ENCODE measurements around the gene NUBPL.
A peak's percentile ranks its signal among the peaks of the same experiment; 100 is the strongest.

NUBPL gene

GRCh38 chr14:31825459-31825858 lies 264.3 kb downstream of the NUBPL start:
- no peak overlapping the region for H3K4me2 ChIP-seq

GRCh38 chr14:31827325-31827724 lies 266.1 kb downstream of the NUBPL start:
- no peak overlapping the region for H3K27ac ChIP-seq
- peaks cover 0 to 17% (median 0%) of the 10 kb centered on the region in 10 experiments; a peak in 3 of 20 replicates for H3K4me1 ChIP-seq
- H3K36me3 ChIP-seq, result no peaks in the 10 kb centered on the region
- no peaks in the 10 kb centered on the region for H4K20me1 ChIP-seq
- no peak overlapping the region for H3K4me2 ChIP-seq
- H3K9me3 ChIP-seq (replicated peaks in 1 of 11), result no peaks in the 10 kb centered on the region
- H3K4me3 ChIP-seq, result no peak overlapping the region
- no peak overlapping the region for H3K9ac ChIP-seq
- H3K27me3 ChIP-seq, result no peaks in the 10 kb centered on the region
- TF ChIP-seq Cebpa-rat (IDR thresholded peaks at IDR 0.05), result no peak

More at GRCh38 chr14:31825459-31825858, 264.3 kb downstream of the NUBPL start:
- H3K4me1 ChIP-seq, result peaks cover 0 to 27% (median 0%) of the 10 kb centered on the region in 10 experiments; a peak in 4 of 20 replicates
- H3K9me3 ChIP-seq (replicated peaks in 1 of 11), result no peaks in the 10 kb centered on the region
- no peaks in the 10 kb centered on the region for H3K36me3 ChIP-seq
- no peak for TF ChIP-seq Cebpa-rat (IDR thresholded peaks at IDR 0.05)
- H3K4me3 ChIP-seq, result no peak overlapping the region
- no peaks in the 10 kb centered on the region for H3K27me3 ChIP-seq
- H4K20me1 ChIP-seq, result no peaks in the 10 kb centered on the region
- H3K27ac ChIP-seq, result no peak overlapping the region
- no peak overlapping the region for H3K9ac ChIP-seq

- Histone ChIP-seq H3K9me3 (replicated peaks in 1 of 11) (no peaks in the 10 kb centered on the region), H3K4me3 (no peak overlapping the region), H3K36me3 (no peaks in the 10 kb centered on the region), H3K27me3 (no peaks in the 10 kb centered on the region), H3K4me1 (peaks cover 0 to 17% (median 0%) of the 10 kb centered on the region in 10 experiments; a peak in 3 of 20 replicates), H3K4me2 (no peak overlapping the region), H3K27ac (no peak overlapping the region), H4K20me1 (no peaks in the 10 kb centered on the region), H3K9ac (no peak overlapping the region)
- no peak for TF ChIP-seq Cebpa-rat (IDR thresholded peaks at IDR 0.05)
These were observed 268.0 kb downstream of the NUBPL start for GRCh38 chr14:31828946-31829868.

GRCh38 chr14:31834616-31835015 lies 273.4 kb downstream of the NUBPL start:
- Histone ChIP-seq H3K4me1 (peaks cover 0 to 3% (median 0%) of the 10 kb centered on the region in 10 experiments; a peak in 1 of 20 replicates), H3K4me3 (no peak overlapping the region), H3K9me3 (replicated peaks in 1 of 11) (no peaks in the 10 kb centered on the region), H3K4me2 (no peak overlapping the region), H3K36me3 (no peaks in the 10 kb centered on the region), H3K27ac (no peak overlapping the region), H3K27me3 (no peaks in the 10 kb centered on the region), H3K9ac (no peak overlapping the region), H4K20me1 (no peaks in the 10 kb centered on the region)
- no peak for TF ChIP-seq Cebpa-rat (IDR thresholded peaks at IDR 0.05)

GRCh38 chr14:31835049-31835448 lies 273.8 kb downstream of the NUBPL start:
- Histone ChIP-seq H3K27me3 (no peaks in the 10 kb centered on the region), H3K4me2 (no peak overlapping the region), H3K9ac (no peak overlapping the region), H3K9me3 (replicated peaks in 1 of 11) (no peaks in the 10 kb centered on the region), H3K27ac (no peak overlapping the region), H3K4me3 (no peak overlapping the region), H3K4me1 (no peaks in the 10 kb centered on the region; a peak in 1 of 20 replicates), H4K20me1 (no peaks in the 10 kb centered on the region), H3K36me3 (no peaks in the 10 kb centered on the region)
- TF ChIP-seq Cebpa-rat (IDR thresholded peaks at IDR 0.05), result no peak

- Histone ChIP-seq H4K20me1 (no peaks in the 10 kb centered on the region), H3K4me2 (no peak overlapping the region), H3K9me3 (replicated peaks in 1 of 11) (no peaks in the 10 kb centered on the region), H3K4me3 (no peak overlapping the region), H3K36me3 (no peaks in the 10 kb centered on the region), H3K27me3 (no peaks in the 10 kb centered on the region), H3K27ac (no peak overlapping the region), H3K4me1 (no peaks in the 10 kb centered on the region; a peak in 1 of 20 replicates), H3K9ac (no peak overlapping the region)
- TF ChIP-seq Cebpa-rat (IDR thresholded peaks at IDR 0.05), result no peak
These were observed 275.8 kb downstream of the NUBPL start for GRCh38 chr14:31837031-31837430.

- H3K9me3 ChIP-seq (replicated peaks in 1 of 11), result no peaks in the 10 kb centered on the region
- peak overlapping the region in 2 of 11 experiments; percentile 32 to 33; a peak in 2 of 22 replicates for H3K4me2 ChIP-seq
- peaks cover 0 to 16% (median 0%) of the 10 kb centered on the region in 10 experiments; a peak in 6 of 20 replicates for H3K4me1 ChIP-seq
- H3K36me3 ChIP-seq, result peaks cover 0 to 4% (median 0%) of the 10 kb centered on the region in 11 experiments; a peak in 1 of 22 replicates
- H4K20me1 ChIP-seq, result no peaks in the 10 kb centered on the region
- H3K27me3 ChIP-seq, result no peaks in the 10 kb centered on the region
- TF ChIP-seq Cebpa-rat (IDR thresholded peaks at IDR 0.05), result no peak
- H3K4me3 ChIP-seq, result no peak overlapping the region
- H3K9ac ChIP-seq, result no peak overlapping the region
- peak overlapping the region in 3 of 11 experiments; percentile 41 to 60 (median 46); a peak in 5 of 22 replicates for H3K27ac ChIP-seq
These were observed 281.7 kb downstream of the NUBPL start for GRCh38 chr14:31842899-31843298.

- Histone ChIP-seq H3K27me3 (no peaks in the 10 kb centered on the region), H3K27ac (peak overlapping the region in 3 of 11 experiments; percentile 41 to 60 (median 46); a peak in 5 of 22 replicates), H3K9me3 (replicated peaks in 1 of 11) (no peaks in the 10 kb centered on the region), H3K36me3 (peaks cover 0 to 4% (median 0%) of the 10 kb centered on the region in 11 experiments; a peak in 1 of 22 replicates), H4K20me1 (no peaks in the 10 kb centered on the region), H3K4me1 (peaks cover 0 to 22% (median 0%) of the 10 kb centered on the region in 10 experiments; a peak in 6 of 20 replicates), H3K4me2 (peak overlapping the region in 3 of 11 experiments; percentile 8 to 33 (median 32); a peak in 3 of 22 replicates), H3K9ac (no peak overlapping the region), H3K4me3 (no peak overlapping the region)
- TF ChIP-seq Cebpa-rat (IDR thresholded peaks at IDR 0.05), result no peak
These were observed 282.3 kb downstream of the NUBPL start for GRCh38 chr14:31843361-31844091.

All from BLaER1 treated with 17β-estradiol and CSF1 and Interleukin-3, amounts not matched to agents 10 nM and 100 nM (cell line).